IMR-90 (cell line): ENCODE results near the gene PTPRN2. TPM values are rescaled to one million over a fixed set of nuclear protein-coding genes. Genes with fewer than 3 reads are reported as not detected.

Experiments used
- ATAC-seq: fragments of 200-7000 bp; cut with Tn5 transposase; 2 replicates; pipeline ENCODE4 v1.9.1; 2020; ENCODE audit warnings: low read depth, mild to moderate bottlenecking, moderate library complexity
- BruUV-seq: library from RNA; stranded (reverse); fragments of 400-500 nt; replicated peaks from 2 replicates; lab custom pipeline; 2021; lab: Mats Ljungman, UMichigan
- CTCF ChIA-PET: fragments of 300-600 bp; formaldehyde crosslinking; extraction: SDS; loops from one replicate; lab custom pipeline; 2021; ENCODE audit warnings: antibody characterized with exemption; lab: Yijun Ruan, JAX
- POLR2A ChIA-PET: fragments of 300-600 bp; sonication (Branson Sonifier 250); formaldehyde crosslinking; loops from one replicate; lab custom pipeline; 2022; ENCODE audit warnings: antibody characterized with exemption; ENCODE audit not compliant: unreplicated experiment; lab: Charles Lee
- DNase-seq: peaks from one replicate; pipeline ENCODE4 v3.0.0; 2013
- H2AFZ ChIP-seq: replicated peaks from 2 replicates; pipeline ENCODE3; 2013; ENCODE audit warnings: low read length, mild to moderate bottlenecking; ENCODE audit not compliant: poor library complexity
- H2AK5ac ChIP-seq: 2 replicates; pipeline ENCODE4 v1.6.1; 2013; ENCODE audit warnings: low read depth, low read length, inconsistent platforms
- H2AK9ac ChIP-seq: replicated peaks from 2 replicates; pipeline ENCODE3; 2013; ENCODE audit warnings: mild to moderate bottlenecking, low read depth, low read length, moderate library complexity; ENCODE audit not compliant: poor library complexity
- H2BK120ac ChIP-seq: 2 replicates; pipeline ENCODE4 v1.6.1; 2013; ENCODE audit warnings: low read depth, low read length, inconsistent platforms
- H2BK15ac ChIP-seq: 3 replicates; pipeline ENCODE4 v1.6.1; 2013; ENCODE audit warnings: low read depth, low read length, inconsistent platforms
- H2BK20ac ChIP-seq: 2 replicates; pipeline ENCODE4 v1.6.1; 2013; ENCODE audit warnings: low read depth, mild to moderate bottlenecking, inconsistent platforms, low read length, moderate library complexity
- H2BK5ac ChIP-seq: 2 replicates; pipeline ENCODE4 v1.6.1; 2013; ENCODE audit warnings: mild to moderate bottlenecking, low read depth, low read length, inconsistent platforms; ENCODE audit not compliant: poor library complexity, severe bottlenecking
- H3K14ac ChIP-seq: replicated peaks from 2 replicates; pipeline ENCODE4 v1.6.1; 2013; ENCODE audit warnings: low read depth, low read length, inconsistent platforms
- H3K18ac ChIP-seq: 2 replicates; pipeline ENCODE4 v1.6.1; 2013; ENCODE audit warnings: low read depth, low read length, control low read depth
- H3K23ac ChIP-seq: 2 replicates; pipeline ENCODE4 v1.6.1; 2013; ENCODE audit warnings: low read depth, low read length, inconsistent platforms
- H3K27ac ChIP-seq: 2 replicates; pipeline ENCODE4 v1.5.1; 2013; ENCODE audit warnings: mild to moderate bottlenecking, control low read depth, low read length; ENCODE audit not compliant: insufficient read depth
- H3K27me3 ChIP-seq: 2 replicates; pipeline ENCODE4 v1.6.1; 2013; ENCODE audit warnings: low read length; ENCODE audit not compliant: control insufficient read depth, insufficient read depth
- H3K36me3 ChIP-seq: 2 replicates; pipeline ENCODE4 v1.6.1; 2013; ENCODE audit warnings: low read length, mixed read lengths; ENCODE audit not compliant: control insufficient read depth, insufficient read depth
- H3K4ac ChIP-seq: 2 replicates; pipeline ENCODE4 v1.6.1; 2013; ENCODE audit warnings: low read depth, low read length, inconsistent platforms
- H3K4me1 ChIP-seq: 2 replicates; pipeline ENCODE4 v1.6.1; 2013; ENCODE audit warnings: low read length, mixed read lengths; ENCODE audit not compliant: control insufficient read depth, insufficient read depth
- H3K4me2 ChIP-seq: 2 replicates; pipeline ENCODE4 v1.6.1; 2013; ENCODE audit warnings: low read depth, mild to moderate bottlenecking, control low read depth, low read length, moderate library complexity
- H3K4me3 ChIP-seq: 2 replicates; pipeline ENCODE4 v1.5.1; 2013; ENCODE audit warnings: low read depth, mild to moderate bottlenecking, control low read depth, low read length, moderate library complexity; ENCODE audit not compliant: insufficient read depth
- H3K56ac ChIP-seq: 2 replicates; pipeline ENCODE4 v1.6.1; 2013; ENCODE audit warnings: low read length, inconsistent platforms; ENCODE audit not compliant: insufficient read depth; ENCODE audit errors: extremely low read depth
- H3K79me1 ChIP-seq, 2 experiments: 2 replicates each; pipeline ENCODE4 v1.6.1; 2013; ENCODE audit warnings: low read length in 2 of 2, inconsistent platforms in 1 of 2, low read depth in 1 of 2
- H3K9ac ChIP-seq: 2 replicates; pipeline ENCODE4 v1.6.1; 2013; ENCODE audit warnings: low read depth, low read length, control low read depth
- H3K9me1 ChIP-seq: 2 replicates; pipeline ENCODE4 v1.6.1; 2013; ENCODE audit warnings: low read length, inconsistent platforms; ENCODE audit not compliant: insufficient read depth
- H3K9me3 ChIP-seq: 2 replicates; pipeline ENCODE4 v1.6.1; 2013; ENCODE audit warnings: low read length; ENCODE audit not compliant: control insufficient read depth, insufficient read depth
- H4K20me1 ChIP-seq: 2 replicates; pipeline ENCODE4 v1.6.1; 2013; ENCODE audit warnings: low read length, inconsistent platforms; ENCODE audit not compliant: insufficient read depth
- H4K5ac ChIP-seq: 2 replicates; pipeline ENCODE4 v1.6.1; 2013; ENCODE audit warnings: mild to moderate bottlenecking, low read depth, low read length, control low read depth
- H4K8ac ChIP-seq, 2 experiments: 2 replicates each; pipeline ENCODE4 v1.6.1; 2013; ENCODE audit warnings: low read depth in 2 of 2, low read length in 2 of 2, control low read depth in 1 of 2, inconsistent platforms in 1 of 2
- H4K91ac ChIP-seq: 2 replicates; pipeline ENCODE4 v1.6.1; 2013; ENCODE audit warnings: low read depth, low read length, inconsistent platforms; ENCODE audit not compliant: insufficient read depth
- CHD1 ChIP-seq: IDR thresholded peaks from 2 replicates; pipeline ENCODE4 v1.6.1; 2012; ENCODE audit warnings: low read depth, low read length, improper control_type of control experiment
- FOS ChIP-seq: fragments of 150-350 bp; IDR thresholded peaks from 2 replicates; pipeline ENCODE4 v1.6.1; 2016; ENCODE audit warnings: low read depth, low read length
- MAFK ChIP-seq: IDR thresholded peaks from 2 replicates; pipeline ENCODE4 v1.6.1; 2012; ENCODE audit warnings: low read depth, low read length, improper control_type of control experiment
- MAZ ChIP-seq: IDR thresholded peaks from 2 replicates; pipeline ENCODE4 v1.6.1; 2012; ENCODE audit warnings: low read depth, mild to moderate bottlenecking, low read length, improper control_type of control experiment, moderate library complexity, borderline replicate concordance
- MXI1 ChIP-seq: IDR thresholded peaks from 2 replicates; pipeline ENCODE4 v1.6.1; 2012; ENCODE audit warnings: low read depth, mild to moderate bottlenecking, low read length, moderate library complexity, borderline replicate concordance
- NFE2L2 ChIP-seq: fragments of 150-350 bp; IDR thresholded peaks from 2 replicates; pipeline ENCODE4 v1.6.1; 2016; ENCODE audit warnings: low read depth, mild to moderate bottlenecking, low read length
- RAD21 ChIP-seq: IDR thresholded peaks from 2 replicates; pipeline ENCODE4 v1.6.1; 2012; ENCODE audit warnings: low read length, improper control_type of control experiment
- RCOR1 ChIP-seq: IDR thresholded peaks from 2 replicates; pipeline ENCODE4 v1.6.1; 2012; ENCODE audit warnings: mild to moderate bottlenecking, low read length, improper control_type of control experiment; ENCODE audit not compliant: insufficient replicate concordance
- USF2 ChIP-seq: fragments of 150-350 bp; IDR thresholded peaks from 2 replicates; pipeline ENCODE4 v1.6.1; 2017; ENCODE audit warnings: mild to moderate bottlenecking, antibody characterized with exemption, low read length, low read depth
- WGBS, 2 experiments: methylation state at CpG; one replicate each; pipeline versions ENCODE4 v1.1.5 to v1.1.7; 2013; ENCODE audit warnings: missing lambda C conversion rate in 2 of 2; ENCODE audit not compliant: insufficient read length in 1 of 2; ENCODE audit errors: extremely low coverage in 2 of 2; 5-methylcytosine and 5-hydroxymethylcytosine counted together
- dilution Hi-C: fragments of 300-500 bp; cut with HindIII; formaldehyde crosslinking; loops from one replicate; pipeline ENCODE4 v1.14.3; 2018; ENCODE audit warnings: low sequenced_read_pairs; ENCODE audit not compliant: unreplicated experiment
- in situ Hi-C: fragments of 300-500 bp; cut with MboI; formaldehyde crosslinking; loops from 3 replicates; pipeline ENCODE4 v1.14.3; 2019; ENCODE audit warnings: low sequenced_read_pairs, inconsistent platforms, mixed read lengths
- intact Hi-C: fragments of 100-400 bp; cut with micrococcal nuclease; formaldehyde crosslinking; loops from 2 replicates; pipeline ENCODE4 v1.10.0; 2022
- polyA plus RNA-seq, 3 experiments: library from polyadenylated mRNA; depleted of rRNA; stranded (reverse); fragments of >200 nt; gene quantifications; 2 replicates each; pipeline ENCODE4 v1.2.3, GENCODE V29; 2012; ENCODE audit warnings: low replicate concordance in 1 of 3
- total RNA-seq: library from RNA; depleted of rRNA; stranded (reverse); fragments of >200 nt; gene quantifications from 2 replicates; pipeline ENCODE4 v1.2.3, GENCODE V29; 2012
- TF ChIP-seq, protein P1 (sequence below): fragments of 150-350 bp; IDR thresholded peaks from 2 replicates; pipeline ENCODE4 v1.6.1; 2016; ENCODE audit warnings: low read depth, mild to moderate bottlenecking, low read length, moderate library complexity, borderline replicate concordance

PTPRN2 gene
- total and polyA plus RNA-seq, 2 of the 4 experiments (the other 2 are of a cell fraction) = 0.03 TPM; not detected in 1

DNA sequence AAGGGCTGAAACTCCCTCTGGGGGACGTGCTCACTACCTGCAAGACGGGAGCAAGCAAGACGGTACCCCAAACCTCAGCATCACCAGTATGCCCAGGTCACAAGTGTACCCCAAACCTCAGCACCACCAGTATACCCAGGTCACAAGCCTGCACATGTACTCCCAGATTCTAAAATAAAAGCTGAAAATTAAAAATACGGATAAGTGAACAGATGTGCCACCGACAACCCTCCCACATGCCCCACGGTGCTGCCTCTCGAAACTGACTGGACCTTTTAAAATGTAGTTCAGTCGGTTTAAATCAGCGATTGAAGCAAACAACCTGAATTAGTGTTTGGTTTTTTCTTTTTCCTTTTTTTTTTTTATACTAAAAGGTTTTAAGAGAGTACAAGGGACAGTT, 684.3 kb downstream of the PTPRN2 start:
- H2BK5ac ChIP-seq = no peak overlapping the region
- H4K8ac ChIP-seq = no peak overlapping the region
- H3K4me1 ChIP-seq = no peaks in the 10 kb centered on the region
- H3K9me1 ChIP-seq = no peaks in the 10 kb centered on the region
- in situ Hi-C loops (no loop called here), dilution Hi-C loops (no loop called here), intact Hi-C loops (no loop called here)
- ChIA-PET POLR2A (no interaction called here), CTCF (interaction anchor here (0.6 kb wide), 1 partner anchor 328 kb away, joined by 3 read pairs; no protein-coding TSS in a partner anchor)
- no peak overlapping the region for H2BK120ac ChIP-seq
- peaks cover 61% of the 10 kb centered on the region for H3K9me3 ChIP-seq
- no peak for TF ChIP-seq MXI1
- no peak for TF ChIP-seq USF2
- TF ChIP-seq FOS = no peak
- no peak for TF ChIP-seq NFE2L2
- TF ChIP-seq RCOR1 = no peak
- TF ChIP-seq, protein P1, sequence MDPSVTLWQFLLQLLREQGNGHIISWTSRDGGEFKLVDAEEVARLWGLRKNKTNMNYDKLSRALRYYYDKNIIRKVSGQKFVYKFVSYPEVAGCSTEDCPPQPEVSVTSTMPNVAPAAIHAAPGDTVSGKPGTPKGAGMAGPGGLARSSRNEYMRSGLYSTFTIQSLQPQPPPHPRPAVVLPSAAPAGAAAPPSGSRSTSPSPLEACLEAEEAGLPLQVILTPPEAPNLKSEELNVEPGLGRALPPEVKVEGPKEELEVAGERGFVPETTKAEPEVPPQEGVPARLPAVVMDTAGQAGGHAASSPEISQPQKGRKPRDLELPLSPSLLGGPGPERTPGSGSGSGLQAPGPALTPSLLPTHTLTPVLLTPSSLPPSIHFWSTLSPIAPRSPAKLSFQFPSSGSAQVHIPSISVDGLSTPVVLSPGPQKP = no peak
- TF ChIP-seq MAZ = no peak
- no peak for TF ChIP-seq MAFK
- TF ChIP-seq RAD21 = no peak
- TF ChIP-seq CHD1 = no peak
- H2BK15ac ChIP-seq = no peak overlapping the region
- H3K79me1 ChIP-seq = no peaks in the 10 kb centered on the region
- H2AK9ac ChIP-seq = no peak overlapping the region
- H3K27ac ChIP-seq = no peak overlapping the region
- no peaks in the 10 kb centered on the region for H3K27me3 ChIP-seq
- H3K4ac ChIP-seq = no peak overlapping the region
- H4K5ac ChIP-seq = no peak overlapping the region
- H3K14ac ChIP-seq = no peak overlapping the region
- no TSS peak for BruUV-seq
- no peak overlapping the region for H3K23ac ChIP-seq
- no peak overlapping the region for H3K18ac ChIP-seq
- H3K4me2 ChIP-seq = no peak overlapping the region
- no peaks in the 10 kb centered on the region for H4K20me1 ChIP-seq
- H2AK5ac ChIP-seq = no peak overlapping the region
- H3K36me3 ChIP-seq = no peaks in the 10 kb centered on the region
- ATAC-seq = no peak
- H3K56ac ChIP-seq = no peak overlapping the region
- WGBS, 2 experiments = no CpG with 5 or more reads among the region's 9 CpGs
- DNase-seq = no peak
- H4K91ac ChIP-seq = no peak overlapping the region
- H3K9ac ChIP-seq = no peak overlapping the region
- H3K4me3 ChIP-seq = no peak overlapping the region
- H2AFZ ChIP-seq = no peak overlapping the region
- no peak overlapping the region for H2BK20ac ChIP-seq
